ENCODE data around the gene TUBA8.
A peak's percentile ranks its signal among the peaks of the same experiment; 100 is the strongest.
"Not testable (repeated sequence)": the region's sequence is repeated elsewhere in the genome, so short reads cannot be mapped to it uniquely, and the experiment has no call there.

The TUBA8 gene

DNA sequence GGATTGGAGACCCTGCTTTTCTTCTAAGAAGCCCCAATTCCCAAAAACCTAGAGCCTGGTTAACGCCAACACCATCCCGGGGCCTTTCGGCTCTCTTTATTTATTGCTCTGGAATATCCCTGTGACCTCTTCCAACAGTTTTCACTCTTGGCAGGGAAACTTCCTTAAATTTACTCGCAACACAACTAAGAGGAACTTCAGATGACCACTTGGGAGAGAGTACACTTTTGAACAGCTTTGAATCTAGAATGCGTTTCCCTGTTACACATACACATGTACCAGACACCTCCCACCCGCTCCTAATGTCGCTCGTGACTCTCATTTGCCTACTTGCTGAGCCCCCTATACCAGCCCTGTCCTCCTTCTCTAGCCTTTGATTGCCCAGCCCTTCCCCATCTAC lies 19.4 kb downstream of the TUBA8 start:
- DNase-seq (ENCODE audit: low spot score) = no peak

GRCh38 chr22:18130699-18131429 lies 20.3 kb downstream of the TUBA8 start:
- DNase-seq (ENCODE audit: low spot score) = no peak

GRCh38 chr22:18133452-18133851 lies 22.8 kb downstream of the TUBA8 start:
- no peak for DNase-seq (ENCODE audit: low spot score)

GRCh38 chr22:18136563-18137320 lies 26.1 kb downstream of the TUBA8 start:
- no peak for DNase-seq (ENCODE audit: low spot score)

DNA sequence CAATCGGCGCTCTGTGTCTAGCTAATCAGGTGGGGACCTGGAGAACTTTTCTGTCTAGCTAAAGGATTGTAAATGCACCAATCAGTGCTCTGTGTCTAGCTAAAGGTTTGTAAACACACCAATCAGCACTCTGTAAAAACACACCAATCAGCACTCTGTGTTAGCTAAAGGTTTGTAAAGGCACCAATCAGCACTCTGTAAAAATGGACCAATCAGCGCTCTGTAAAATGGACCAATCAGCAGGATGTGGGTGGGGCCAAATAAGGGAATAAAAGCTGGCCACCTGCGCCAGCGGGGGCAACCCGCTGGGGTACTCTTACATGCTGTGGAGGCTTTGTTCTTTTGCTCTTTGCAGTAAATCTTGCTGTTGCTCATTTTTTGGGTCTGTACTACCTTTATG lies 30.4 kb downstream of the TUBA8 start:
- not testable (repeated sequence) for DNase-seq (ENCODE audit: low spot score)

GRCh38 chr22:18144105-18144504 lies 33.5 kb downstream of the TUBA8 start:
- DNase-seq (ENCODE audit: low spot score) = no peak

DNA sequence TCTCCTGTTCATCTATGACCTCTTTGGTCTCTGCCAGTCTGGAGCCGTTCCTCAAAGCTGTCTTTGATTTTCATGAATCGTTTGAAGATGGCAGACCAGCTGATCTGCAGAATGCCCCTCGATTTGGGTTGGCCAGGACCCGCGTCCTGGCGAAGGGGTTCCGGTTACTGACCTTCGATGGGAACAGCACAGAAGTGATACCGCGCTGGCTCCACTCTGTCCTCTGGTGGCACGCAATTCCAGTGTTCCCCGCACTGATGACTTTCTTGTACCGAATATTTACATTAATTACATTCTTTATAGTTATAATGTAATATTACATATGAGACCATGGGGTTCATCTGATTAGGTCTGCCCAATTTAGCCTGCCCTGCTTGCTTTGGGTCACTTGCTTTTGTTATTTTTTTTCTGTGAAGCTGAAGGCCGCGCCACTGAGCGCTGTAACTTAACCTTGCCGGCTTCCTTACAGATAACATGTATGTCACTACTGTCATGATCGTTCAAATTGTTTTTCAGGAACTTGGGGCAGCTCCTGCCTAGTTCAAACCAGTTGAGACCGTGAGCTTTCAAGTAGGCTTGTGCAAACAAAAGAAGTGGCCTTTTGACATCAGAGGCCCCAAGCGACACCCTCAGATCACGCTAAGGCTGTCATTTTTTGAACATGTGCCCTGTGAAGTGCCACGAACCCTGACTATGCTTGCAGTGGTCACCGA lies 35.2 kb downstream of the TUBA8 start:
- DNase-seq (ENCODE audit: low spot score) = no peak

DNA sequence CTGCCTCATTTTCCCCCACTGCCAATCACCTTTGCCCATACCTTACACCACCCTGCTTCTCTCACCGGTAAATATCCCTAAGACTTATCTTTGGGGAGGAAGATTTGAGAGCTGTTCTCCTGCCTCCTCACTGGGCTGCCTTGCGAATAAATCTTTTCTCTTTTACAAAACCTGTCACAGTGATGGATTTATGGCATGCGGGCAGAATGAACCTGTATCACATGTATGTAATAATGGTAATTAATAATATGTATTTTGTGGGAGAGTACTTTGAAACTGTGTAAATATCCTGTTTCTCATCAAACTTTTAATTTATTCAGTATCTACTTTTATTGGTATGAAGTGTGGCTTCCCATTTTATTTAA lies 35.8 kb downstream of the TUBA8 start:
- no peak for DNase-seq (ENCODE audit: low spot score)

DNA sequence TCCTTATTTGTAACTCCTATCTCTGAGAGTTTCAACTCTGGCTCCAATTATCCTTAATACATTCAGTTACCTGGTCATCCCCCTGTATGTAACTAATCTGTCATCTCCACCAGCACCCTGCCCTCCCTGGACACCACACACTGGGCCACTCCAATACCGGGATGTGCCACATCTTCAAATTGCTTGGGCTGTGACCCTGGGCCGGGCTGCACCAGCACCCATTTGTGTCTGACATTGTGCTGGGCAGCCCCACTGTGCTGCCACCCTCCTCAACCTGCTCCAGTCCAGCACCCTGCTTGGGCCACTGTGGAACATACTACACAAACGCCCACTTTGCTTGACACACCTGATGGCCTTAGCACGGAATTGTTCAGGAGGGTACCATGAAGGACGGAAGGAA lies 37.2 kb downstream of the TUBA8 start:
- no peak for DNase-seq (ENCODE audit: low spot score)

DNA sequence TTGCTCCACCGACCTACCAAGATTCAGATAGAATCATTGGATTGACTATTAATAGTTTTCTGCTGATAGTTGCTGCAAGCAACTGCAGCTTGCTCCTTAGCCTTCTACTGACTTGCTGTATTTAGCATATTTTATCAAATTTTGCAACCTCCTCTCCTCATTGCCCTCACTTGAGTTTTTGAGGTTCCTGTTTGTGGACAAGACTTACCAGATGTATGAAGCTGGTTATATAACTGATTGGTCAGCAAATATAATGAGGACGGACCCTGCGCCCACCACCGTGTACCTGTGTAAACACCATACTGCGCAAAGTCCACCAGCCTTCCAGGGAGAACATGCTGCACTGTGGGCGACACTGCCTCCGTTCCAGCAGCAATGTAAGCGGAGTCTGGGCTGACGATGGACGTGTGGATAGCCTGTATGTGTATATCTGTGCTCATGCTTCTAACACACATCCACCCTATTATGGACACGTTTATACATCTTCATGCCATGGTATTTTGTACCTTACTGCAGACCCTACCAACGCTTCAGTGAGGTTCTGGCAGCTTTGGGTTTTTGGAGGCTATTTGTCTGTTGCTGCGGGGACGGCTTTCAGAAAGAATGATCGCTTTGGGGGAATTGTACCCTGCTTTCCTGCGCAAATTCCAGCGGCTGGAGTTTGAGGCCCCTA lies 37.8 kb downstream of the TUBA8 start:
- DNase-seq (ENCODE audit: low spot score) = no peak

DNA sequence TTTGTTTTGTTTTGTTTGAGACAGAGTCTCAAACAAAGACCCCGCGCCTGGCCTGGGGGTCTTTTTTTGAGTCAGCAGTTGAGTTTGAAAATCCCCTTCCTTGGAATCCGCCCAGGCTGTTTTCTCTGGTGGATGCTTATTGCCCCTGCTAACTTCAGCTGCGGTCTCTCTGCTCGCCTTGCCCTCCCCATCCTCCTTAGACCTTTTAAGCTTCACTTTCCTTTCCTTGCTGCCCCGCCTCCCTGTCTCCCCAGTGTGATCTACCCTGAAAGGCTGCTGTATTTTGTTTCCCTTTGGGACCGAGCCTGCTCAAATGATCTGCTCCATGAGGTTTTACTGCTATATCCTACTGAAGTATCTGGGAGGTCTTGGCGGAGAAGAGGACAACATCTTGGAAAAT lies 41.9 kb downstream of the TUBA8 start:
- DNase-seq (ENCODE audit: low spot score) = no peak

- DNase-seq (ENCODE audit: low spot score) = no peak
These were observed 44.3 kb downstream of the TUBA8 start for GRCh38 chr22:18154821-18155390.

- not testable (repeated sequence) for DNase-seq (ENCODE audit: low spot score)
These were observed 44.9 kb downstream of the TUBA8 start for GRCh38 chr22:18155546-18155945.

GRCh38 chr22:18156878-18157713 lies 46.5 kb downstream of the TUBA8 start:
- DNase-seq (ENCODE audit: low spot score) = peak; percentile 81

GRCh38 chr22:18157714-18158028 lies 47.1 kb downstream of the TUBA8 start:
- DNase-seq (ENCODE audit: low spot score) = no peak

GRCh38 chr22:18160641-18161040 lies 50.0 kb downstream of the TUBA8 start:
- not testable (repeated sequence) for DNase-seq (ENCODE audit: low spot score)

DNA sequence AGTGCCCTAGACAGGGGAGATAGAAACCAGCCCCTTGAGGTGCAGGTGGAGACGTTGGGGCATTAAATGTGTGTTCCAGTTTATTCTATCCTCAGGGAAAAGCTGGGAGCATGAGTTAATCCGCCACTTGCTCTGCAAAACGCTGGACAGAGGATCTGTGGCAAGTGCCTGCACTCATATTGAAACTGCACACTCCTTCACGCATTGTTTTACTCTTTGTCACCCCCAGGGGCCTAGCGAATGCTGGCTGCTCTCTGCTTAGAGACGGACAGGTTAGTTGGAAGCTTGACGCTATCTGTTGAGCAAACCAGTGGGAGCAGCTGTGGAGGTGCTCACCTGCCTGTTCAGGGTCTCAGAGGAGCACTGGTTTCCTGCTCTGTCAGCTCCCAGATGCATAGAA lies 53.2 kb downstream of the TUBA8 start:
- peak; percentile 35 for DNase-seq (ENCODE audit: low spot score)

- DNase-seq (ENCODE audit: low spot score) = not testable (repeated sequence)
These were observed 54.0 kb downstream of the TUBA8 start for GRCh38 chr22:18164584-18164983.

DNA sequence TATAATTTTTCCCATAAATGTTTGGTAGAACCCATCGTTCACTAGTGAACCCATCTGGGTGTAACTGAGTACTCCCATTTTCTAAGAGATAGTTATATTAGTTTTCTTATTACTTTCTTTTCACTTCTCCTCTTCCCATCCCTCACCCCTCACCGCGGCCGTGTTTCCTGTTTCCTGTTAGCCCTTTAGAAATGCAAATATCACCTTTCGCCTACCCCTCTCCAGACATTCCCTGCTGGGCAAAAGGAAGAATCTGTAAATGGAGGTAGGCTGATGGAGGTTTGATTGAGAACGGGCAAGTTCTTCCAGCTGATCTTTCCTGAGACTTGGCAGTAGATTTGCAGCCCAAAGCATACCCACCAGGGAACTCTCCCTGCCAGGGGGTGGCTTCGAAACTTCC lies 54.7 kb downstream of the TUBA8 start:
- not testable (repeated sequence) for DNase-seq (ENCODE audit: low spot score)

- not testable (repeated sequence) for DNase-seq (ENCODE audit: low spot score)
These were observed 59.7 kb downstream of the TUBA8 start for GRCh38 chr22:18170284-18170683.

GRCh38 chr22:18172203-18172602 lies 61.6 kb downstream of the TUBA8 start:
- DNase-seq (ENCODE audit: low spot score) = not testable (repeated sequence)

Measured in SK-N-DZ (cell line).